K562 (cell line): ENCODE measurements around the gene PTPRU.

ENCODE experiments used
- EZH2 ChIP-seq: IDR thresholded peaks from 2 replicates; pipeline ENCODE4 v1.6.1; 2012; ENCODE audit warnings: low read depth, mild to moderate bottlenecking, inconsistent platforms, low read length, borderline replicate concordance
- TF ChIP-seq, protein P1 (sequence below): fragments of 450-650 bp; IDR thresholded peaks from 2 replicates; pipeline ENCODE4 v1.6.1; 2017; ENCODE audit warnings: antibody characterized with exemption
- TF ChIP-seq, protein P2 (sequence below), 3 experiments: IDR thresholded peaks in 2 of 3; conservative IDR thresholded peaks in 1 of 3; 2 replicates each; pipeline ENCODE4 v1.5.1; 2011 to 2012; ENCODE audit warnings: low read length in 3 of 3, mild to moderate bottlenecking in 3 of 3, control low read depth in 2 of 3, improper control_type of control experiment in 1 of 3, inconsistent platforms in 1 of 3, low read depth in 1 of 3, mixed read lengths in 1 of 3, moderate library complexity in 1 of 3; ENCODE audit not compliant: insufficient read depth in 2 of 3
- TF ChIP-seq, protein P3 (sequence below): fragments of 450-650 bp; conservative IDR thresholded peaks from 2 replicates; pipeline ENCODE4 v1.6.1; 2016; ENCODE audit warnings: missing genetic modification characterization, low read depth, mild to moderate bottlenecking, missing compliant biosample characterization, moderate library complexity

DNA sequence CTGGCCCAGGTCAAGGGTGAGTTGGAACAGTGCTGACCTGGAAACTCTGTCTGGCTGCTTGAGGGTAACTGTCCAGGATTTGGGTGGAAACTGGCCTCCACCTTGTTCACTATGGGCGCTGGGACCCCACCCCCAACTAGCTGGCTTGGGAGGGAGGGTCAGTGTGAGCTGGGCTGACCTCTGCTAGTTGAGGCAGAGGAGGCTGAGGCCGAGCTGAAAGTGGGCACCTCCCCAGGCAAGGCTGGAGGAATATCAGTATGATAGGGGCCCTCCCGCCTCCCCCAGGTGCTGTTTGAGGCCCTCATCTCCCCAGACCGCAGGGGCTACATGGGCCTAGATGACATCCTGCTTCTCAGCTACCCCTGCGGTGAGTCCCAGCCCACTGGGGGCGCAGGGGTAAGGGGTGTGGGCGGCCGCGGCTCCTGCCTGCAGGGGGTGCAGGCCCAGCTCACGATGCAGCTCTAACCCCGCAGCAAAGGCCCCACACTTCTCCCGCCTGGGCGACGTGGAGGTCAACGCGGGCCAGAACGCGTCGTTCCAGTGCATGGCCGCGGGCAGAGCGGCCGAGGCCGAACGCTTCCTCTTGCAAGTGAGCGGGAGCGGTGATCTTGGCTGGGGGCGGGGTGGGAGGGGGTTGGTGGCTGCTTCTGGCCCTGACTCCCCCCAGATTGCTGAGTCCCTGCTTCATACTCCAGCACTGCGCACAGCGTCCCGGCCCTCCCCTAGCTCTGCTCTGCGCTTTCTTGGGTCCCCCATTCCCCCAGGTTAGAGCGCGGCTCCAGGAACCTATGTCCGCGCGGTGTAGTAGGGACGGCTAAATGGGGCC is 22.9 kb downstream of the PTPRU start:
- TF ChIP-seq, protein P1, sequence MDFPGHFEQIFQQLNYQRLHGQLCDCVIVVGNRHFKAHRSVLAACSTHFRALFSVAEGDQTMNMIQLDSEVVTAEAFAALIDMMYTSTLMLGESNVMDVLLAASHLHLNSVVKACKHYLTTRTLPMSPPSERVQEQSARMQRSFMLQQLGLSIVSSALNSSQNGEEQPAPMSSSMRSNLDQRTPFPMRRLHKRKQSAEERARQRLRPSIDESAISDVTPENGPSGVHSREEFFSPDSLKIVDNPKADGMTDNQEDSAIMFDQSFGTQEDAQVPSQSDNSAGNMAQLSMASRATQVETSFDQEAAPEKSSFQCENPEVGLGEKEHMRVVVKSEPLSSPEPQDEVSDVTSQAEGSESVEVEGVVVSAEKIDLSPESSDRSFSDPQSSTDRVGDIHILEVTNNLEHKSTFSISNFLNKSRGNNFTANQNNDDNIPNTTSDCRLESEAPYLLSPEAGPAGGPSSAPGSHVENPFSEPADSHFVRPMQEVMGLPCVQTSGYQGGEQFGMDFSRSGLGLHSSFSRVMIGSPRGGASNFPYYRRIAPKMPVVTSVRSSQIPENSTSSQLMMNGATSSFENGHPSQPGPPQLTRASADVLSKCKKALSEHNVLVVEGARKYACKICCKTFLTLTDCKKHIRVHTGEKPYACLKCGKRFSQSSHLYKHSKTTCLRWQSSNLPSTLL = no peak
- TF ChIP-seq, protein P2, sequence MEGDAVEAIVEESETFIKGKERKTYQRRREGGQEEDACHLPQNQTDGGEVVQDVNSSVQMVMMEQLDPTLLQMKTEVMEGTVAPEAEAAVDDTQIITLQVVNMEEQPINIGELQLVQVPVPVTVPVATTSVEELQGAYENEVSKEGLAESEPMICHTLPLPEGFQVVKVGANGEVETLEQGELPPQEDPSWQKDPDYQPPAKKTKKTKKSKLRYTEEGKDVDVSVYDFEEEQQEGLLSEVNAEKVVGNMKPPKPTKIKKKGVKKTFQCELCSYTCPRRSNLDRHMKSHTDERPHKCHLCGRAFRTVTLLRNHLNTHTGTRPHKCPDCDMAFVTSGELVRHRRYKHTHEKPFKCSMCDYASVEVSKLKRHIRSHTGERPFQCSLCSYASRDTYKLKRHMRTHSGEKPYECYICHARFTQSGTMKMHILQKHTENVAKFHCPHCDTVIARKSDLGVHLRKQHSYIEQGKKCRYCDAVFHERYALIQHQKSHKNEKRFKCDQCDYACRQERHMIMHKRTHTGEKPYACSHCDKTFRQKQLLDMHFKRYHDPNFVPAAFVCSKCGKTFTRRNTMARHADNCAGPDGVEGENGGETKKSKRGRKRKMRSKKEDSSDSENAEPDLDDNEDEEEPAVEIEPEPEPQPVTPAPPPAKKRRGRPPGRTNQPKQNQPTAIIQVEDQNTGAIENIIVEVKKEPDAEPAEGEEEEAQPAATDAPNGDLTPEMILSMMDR (IDR thresholded peaks at IDR 0.05 in 2 of 3, conservative IDR thresholded peaks at IDR 0.05 in 1 of 3; ENCODE audit: insufficient read depth in 2 of 3, low read depth in 1 of 3, low read length in 3 of 3) = peak in 1 of 3 experiments; percentile 41; a peak in 1 of 6 replicates
- TF ChIP-seq EZH2 = no peak
- TF ChIP-seq, protein P3, sequence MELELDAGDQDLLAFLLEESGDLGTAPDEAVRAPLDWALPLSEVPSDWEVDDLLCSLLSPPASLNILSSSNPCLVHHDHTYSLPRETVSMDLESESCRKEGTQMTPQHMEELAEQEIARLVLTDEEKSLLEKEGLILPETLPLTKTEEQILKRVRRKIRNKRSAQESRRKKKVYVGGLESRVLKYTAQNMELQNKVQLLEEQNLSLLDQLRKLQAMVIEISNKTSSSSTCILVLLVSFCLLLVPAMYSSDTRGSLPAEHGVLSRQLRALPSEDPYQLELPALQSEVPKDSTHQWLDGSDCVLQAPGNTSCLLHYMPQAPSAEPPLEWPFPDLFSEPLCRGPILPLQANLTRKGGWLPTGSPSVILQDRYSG = no peak
